ENCODE measurements around the gene TFAM.

- TF ChIP-seq, protein P1, sequence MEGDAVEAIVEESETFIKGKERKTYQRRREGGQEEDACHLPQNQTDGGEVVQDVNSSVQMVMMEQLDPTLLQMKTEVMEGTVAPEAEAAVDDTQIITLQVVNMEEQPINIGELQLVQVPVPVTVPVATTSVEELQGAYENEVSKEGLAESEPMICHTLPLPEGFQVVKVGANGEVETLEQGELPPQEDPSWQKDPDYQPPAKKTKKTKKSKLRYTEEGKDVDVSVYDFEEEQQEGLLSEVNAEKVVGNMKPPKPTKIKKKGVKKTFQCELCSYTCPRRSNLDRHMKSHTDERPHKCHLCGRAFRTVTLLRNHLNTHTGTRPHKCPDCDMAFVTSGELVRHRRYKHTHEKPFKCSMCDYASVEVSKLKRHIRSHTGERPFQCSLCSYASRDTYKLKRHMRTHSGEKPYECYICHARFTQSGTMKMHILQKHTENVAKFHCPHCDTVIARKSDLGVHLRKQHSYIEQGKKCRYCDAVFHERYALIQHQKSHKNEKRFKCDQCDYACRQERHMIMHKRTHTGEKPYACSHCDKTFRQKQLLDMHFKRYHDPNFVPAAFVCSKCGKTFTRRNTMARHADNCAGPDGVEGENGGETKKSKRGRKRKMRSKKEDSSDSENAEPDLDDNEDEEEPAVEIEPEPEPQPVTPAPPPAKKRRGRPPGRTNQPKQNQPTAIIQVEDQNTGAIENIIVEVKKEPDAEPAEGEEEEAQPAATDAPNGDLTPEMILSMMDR (IDR thresholded peaks at IDR 0.05; ENCODE audit: control extremely low read depth in 1 of 3, insufficient read depth in 1 of 3, low read depth in 1 of 3, low read length in 3 of 3): no peak
- TF ChIP-seq MAX (IDR thresholded peaks at IDR 0.05) (no peak), BRCA1 (IDR thresholded peaks at IDR 0.05; ENCODE audit: low read depth, low read length) (no peak), NRF1 (IDR thresholded peaks at IDR 0.05; ENCODE audit: low read depth, low read length) (no peak), EGR1 (IDR thresholded peaks at IDR 0.05; ENCODE audit: borderline replicate concordance, low read depth, low read length) (no peak), TEAD4 (IDR thresholded peaks at IDR 0.05; ENCODE audit: low read depth, low read length) (no peak), POLR2A (IDR thresholded peaks at IDR 0.05; ENCODE audit: control extremely low read depth in 1 of 2, low read depth in 2 of 2, low read length in 2 of 2) (no peak), EZH2 (IDR thresholded peaks at IDR 0.05; ENCODE audit: low read depth, low read length, severe bottlenecking) (no peak), CEBPB (IDR thresholded peaks at IDR 0.05; ENCODE audit: low read depth, low read length) (no peak), ZNF274 (IDR thresholded peaks at IDR 0.05; ENCODE audit: borderline replicate concordance, extremely low read depth, low read length) (no peak), SP1 (IDR thresholded peaks at IDR 0.05; ENCODE audit: low read depth, low read length) (no peak), SIN3A (conservative IDR thresholded peaks at IDR 0.05 in 1 of 2, IDR thresholded peaks at IDR 0.05 in 1 of 2; ENCODE audit: low read depth in 1 of 2, low read length in 2 of 2) (no peak), CHD1 (IDR thresholded peaks at IDR 0.05; ENCODE audit: low read depth, low read length) (no peak)
Observed at GRCh38 chr10:58350023-58350422, 35.2 kb upstream of the TFAM start.

All from H1 (cell line).